GM13976 (cell line): ENCODE results near the gene ART1.

ENCODE experiments used
- DNase-seq: peaks from one replicate; pipeline ENCODE4 v3.0.0; 2012; ENCODE audit warnings: low spot score
- CTCF ChIP-seq: IDR thresholded peaks from 2 replicates; pipeline ENCODE4 v1.5.1; 2012; ENCODE audit warnings: borderline replicate concordance, mild to moderate bottlenecking; ENCODE audit not compliant: insufficient read depth; ENCODE audit errors: extremely low read depth, missing control alignments, control extremely low read depth
- in situ Hi-C: fragments of 300-500 bp; cut with MboI; formaldehyde crosslinking; loops from one replicate; pipeline ENCODE4 v1.12.0; 2022; ENCODE audit warnings: low sequenced_read_pairs, mixed read lengths, inconsistent platforms; ENCODE audit not compliant: unreplicated experiment

ART1 gene

GRCh38 chr11:3710485-3711259, 65.7 kb downstream of the ART1 start:
- DNase-seq = no peak
- in situ Hi-C loops = no loop called here
- no peak for TF ChIP-seq CTCF

GRCh38 chr11:3712274-3712673, 67.3 kb downstream of the ART1 start:
- TF ChIP-seq CTCF = no peak
- in situ Hi-C loops = no loop called here
- no peak for DNase-seq
